ENCODE measurements around the gene MEGF9.

DNA sequence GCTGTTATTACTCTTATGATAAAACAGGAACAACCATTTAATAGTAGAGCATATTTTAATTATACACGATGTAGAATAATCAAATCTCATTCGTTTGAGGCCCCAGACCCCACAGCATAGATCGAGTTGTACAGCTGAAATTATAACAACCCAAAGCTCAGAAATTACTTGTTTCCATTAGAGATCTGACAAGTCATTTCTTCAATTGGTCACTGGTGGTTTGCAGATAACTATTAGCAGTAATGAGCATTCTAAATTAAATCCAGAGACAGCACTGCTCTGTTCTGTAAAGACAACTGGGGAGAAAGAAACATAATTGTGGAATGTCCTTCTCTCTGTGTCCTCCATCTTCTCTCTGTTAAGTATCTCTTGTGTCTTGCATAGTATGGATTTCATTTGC is 147.2 kb downstream of the MEGF9 start:
- no peak for TF ChIP-seq EZH2 (IDR thresholded peaks at IDR 0.05; ENCODE audit: borderline replicate concordance, low read length)
- TF ChIP-seq, protein P1, sequence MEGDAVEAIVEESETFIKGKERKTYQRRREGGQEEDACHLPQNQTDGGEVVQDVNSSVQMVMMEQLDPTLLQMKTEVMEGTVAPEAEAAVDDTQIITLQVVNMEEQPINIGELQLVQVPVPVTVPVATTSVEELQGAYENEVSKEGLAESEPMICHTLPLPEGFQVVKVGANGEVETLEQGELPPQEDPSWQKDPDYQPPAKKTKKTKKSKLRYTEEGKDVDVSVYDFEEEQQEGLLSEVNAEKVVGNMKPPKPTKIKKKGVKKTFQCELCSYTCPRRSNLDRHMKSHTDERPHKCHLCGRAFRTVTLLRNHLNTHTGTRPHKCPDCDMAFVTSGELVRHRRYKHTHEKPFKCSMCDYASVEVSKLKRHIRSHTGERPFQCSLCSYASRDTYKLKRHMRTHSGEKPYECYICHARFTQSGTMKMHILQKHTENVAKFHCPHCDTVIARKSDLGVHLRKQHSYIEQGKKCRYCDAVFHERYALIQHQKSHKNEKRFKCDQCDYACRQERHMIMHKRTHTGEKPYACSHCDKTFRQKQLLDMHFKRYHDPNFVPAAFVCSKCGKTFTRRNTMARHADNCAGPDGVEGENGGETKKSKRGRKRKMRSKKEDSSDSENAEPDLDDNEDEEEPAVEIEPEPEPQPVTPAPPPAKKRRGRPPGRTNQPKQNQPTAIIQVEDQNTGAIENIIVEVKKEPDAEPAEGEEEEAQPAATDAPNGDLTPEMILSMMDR (IDR thresholded peaks at IDR 0.05; ENCODE audit: low read length) = no peak

Data from OCI-LY1 (cell line).